ENCODE data around the gene STAT1.

DNA sequence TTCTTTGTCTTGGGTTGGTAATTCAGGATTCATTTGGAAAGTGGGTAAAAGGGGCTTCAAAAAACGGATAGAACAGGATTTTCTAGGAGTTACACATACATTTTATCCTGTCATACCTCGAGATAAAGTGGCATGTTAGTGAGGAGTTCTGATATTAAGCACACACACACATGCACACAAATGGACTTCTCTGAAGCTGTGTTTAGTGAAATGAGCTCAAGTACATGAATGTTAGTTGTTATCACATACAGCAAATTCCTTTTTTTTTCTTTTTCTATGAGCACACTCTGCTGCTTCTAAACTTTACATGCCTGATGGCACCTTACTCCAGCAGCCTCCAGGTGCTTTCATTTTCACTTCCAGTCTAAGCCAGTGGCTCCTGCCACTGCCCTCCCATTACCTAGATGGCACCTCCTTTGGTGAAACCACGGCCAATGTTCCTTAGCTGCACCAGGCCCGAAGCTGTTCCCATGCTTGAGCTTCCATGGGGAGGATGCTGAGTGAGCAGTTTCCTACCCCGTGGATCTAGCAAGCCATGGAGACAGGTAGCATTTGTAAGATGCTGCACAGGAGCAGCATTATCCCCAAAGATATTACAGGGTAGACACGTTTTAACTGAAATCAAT is 49.7 kb downstream of the STAT1 start:
- TF ChIP-seq, protein P1, sequence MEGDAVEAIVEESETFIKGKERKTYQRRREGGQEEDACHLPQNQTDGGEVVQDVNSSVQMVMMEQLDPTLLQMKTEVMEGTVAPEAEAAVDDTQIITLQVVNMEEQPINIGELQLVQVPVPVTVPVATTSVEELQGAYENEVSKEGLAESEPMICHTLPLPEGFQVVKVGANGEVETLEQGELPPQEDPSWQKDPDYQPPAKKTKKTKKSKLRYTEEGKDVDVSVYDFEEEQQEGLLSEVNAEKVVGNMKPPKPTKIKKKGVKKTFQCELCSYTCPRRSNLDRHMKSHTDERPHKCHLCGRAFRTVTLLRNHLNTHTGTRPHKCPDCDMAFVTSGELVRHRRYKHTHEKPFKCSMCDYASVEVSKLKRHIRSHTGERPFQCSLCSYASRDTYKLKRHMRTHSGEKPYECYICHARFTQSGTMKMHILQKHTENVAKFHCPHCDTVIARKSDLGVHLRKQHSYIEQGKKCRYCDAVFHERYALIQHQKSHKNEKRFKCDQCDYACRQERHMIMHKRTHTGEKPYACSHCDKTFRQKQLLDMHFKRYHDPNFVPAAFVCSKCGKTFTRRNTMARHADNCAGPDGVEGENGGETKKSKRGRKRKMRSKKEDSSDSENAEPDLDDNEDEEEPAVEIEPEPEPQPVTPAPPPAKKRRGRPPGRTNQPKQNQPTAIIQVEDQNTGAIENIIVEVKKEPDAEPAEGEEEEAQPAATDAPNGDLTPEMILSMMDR (conservative IDR thresholded peaks at IDR 0.05; ENCODE audit: low read depth, low read length) = no peak
- TF ChIP-seq EZH2 (IDR thresholded peaks at IDR 0.05; ENCODE audit: borderline replicate concordance, low read depth, low read length, poor library complexity, severe bottlenecking) = no peak
